HepG2 (cell line): Measurements from ENCODE around the gene ENTPD5. TPM values are rescaled to one million over a fixed set of nuclear protein-coding genes. Genes with fewer than 3 reads are reported as not detected.

ENCODE experiments used
- ATAC-seq: fragments of 200-7000 bp; cut with Tn5 transposase; 3 replicates; pipeline ENCODE4 v1.9.1; 2020; ENCODE audit warnings: mild to moderate bottlenecking, moderate library complexity
- BruUV-seq: library from RNA; stranded (reverse); fragments of 400-500 nt; replicated peaks from 2 replicates; lab custom pipeline; 2021; lab: Mats Ljungman, UMichigan
- CTCF ChIA-PET: fragments of 300-600 bp; formaldehyde crosslinking; extraction: SDS; loops from one replicate; lab custom pipeline; 2021; ENCODE audit warnings: low total read pairs, inconsistent platforms, low intra/inter-chr PET ratio; lab: Yijun Ruan, JAX
- POLR2A ChIA-PET: fragments of 350-600 bp; sonication (Branson Sonifier 250); formaldehyde crosslinking; loops from one replicate; lab custom pipeline; 2020; ENCODE audit warnings: antibody characterized with exemption, inconsistent platforms; lab: Yijun Ruan, JAX
- DNase-seq: peaks from one replicate; pipeline ENCODE4 v3.0.0-alpha.2; 2015; ENCODE audit warnings: low spot score
- FAIRE-seq: peaks from 3 replicates; lab custom pipeline; 2011; peaks lifted over from hg19 to GRCh38; lab: Jason Lieb, UNC
- H2AFZ ChIP-seq: one replicate; pipeline ENCODE4 v1.6.1; 2011; ENCODE audit warnings: low read length, inconsistent platforms
- H3K27ac ChIP-seq: fragments of 300-600 bp; 3 replicates; pipeline ENCODE4 v1.8.0; 2011; ENCODE audit warnings: mixed run types, mild to moderate bottlenecking, mixed read lengths, low read length, inconsistent platforms; ENCODE audit not compliant: insufficient read depth; ENCODE audit errors: extremely low read length
- H3K27me3 ChIP-seq, 2 experiments: fragments of 200-600 bp in 1 of 2; 2 replicates in 1 of 2; 3 replicates in 1 of 2; pipeline versions ENCODE4 v1.6.0 to v1.8.0; 2011; ENCODE audit warnings: low read length in 2 of 2, mild to moderate bottlenecking in 2 of 2, moderate library complexity in 2 of 2, inconsistent platforms in 1 of 2; ENCODE audit not compliant: insufficient read depth in 2 of 2, control insufficient read depth in 1 of 2
- H3K36me3 ChIP-seq, 2 experiments: fragments of 200-600 bp in 1 of 2; replicated peaks in 1 of 2; 2 replicates in 1 of 2; 3 replicates in 1 of 2; pipeline versions ENCODE4 v1.5.1 to v1.8.0; 2011; ENCODE audit warnings: low read length in 2 of 2, inconsistent platforms in 1 of 2; ENCODE audit not compliant: insufficient read depth in 2 of 2, control insufficient read depth in 1 of 2
- H3K4me1 ChIP-seq: 2 replicates; pipeline ENCODE4 v1.5.1; 2012; ENCODE audit warnings: low read length, inconsistent platforms; ENCODE audit not compliant: insufficient read depth
- H3K4me2 ChIP-seq: 2 replicates; pipeline ENCODE4 v1.6.0; 2011; ENCODE audit warnings: low read depth, low read length, inconsistent platforms
- H3K4me3 ChIP-seq, 3 experiments: fragments of 200-600 bp in 1 of 3; sonication (generic), shearing (Covaris generic) in 1 of 3; replicated peaks in 1 of 3; 2 replicates each; pipeline ENCODE4 v1.5.1; 2011 to 2016; ENCODE audit warnings: low read length in 3 of 3, inconsistent platforms in 2 of 3, low read depth in 2 of 3, mild to moderate bottlenecking in 2 of 3, control low read depth in 1 of 3, mixed read lengths in 1 of 3; ENCODE audit not compliant: insufficient read depth in 1 of 3
- H3K79me2 ChIP-seq: one replicate; pipeline ENCODE4 v1.6.1; 2011; ENCODE audit warnings: low read length, inconsistent platforms; ENCODE audit not compliant: insufficient read depth
- H3K9ac ChIP-seq: 2 replicates; pipeline ENCODE4 v1.6.0; 2011; ENCODE audit warnings: mild to moderate bottlenecking, low read depth, low read length, inconsistent platforms; ENCODE audit not compliant: insufficient read depth
- H3K9me3 ChIP-seq: 2 replicates; pipeline ENCODE4 v1.5.1; 2012; ENCODE audit warnings: mild to moderate bottlenecking, low read length
- H4K20me1 ChIP-seq: 2 replicates; pipeline ENCODE4 v1.6.0; 2011; ENCODE audit warnings: inconsistent platforms, mild to moderate bottlenecking, low read length, moderate library complexity; ENCODE audit not compliant: insufficient read depth
- BHLHE40 ChIP-seq: IDR thresholded peaks from 2 replicates; pipeline ENCODE4 v1.6.1; 2011; ENCODE audit warnings: low read length, improper control_type of control experiment
- HMGA1 ChIP-seq: sonication (generic); formaldehyde crosslinking; conservative IDR thresholded peaks from 2 replicates; pipeline ENCODE4 v1.4.0; 2020; ENCODE audit warnings: missing genetic modification reagents
- HNRNPK ChIP-seq: fragments of 200-400 bp; formaldehyde crosslinking; IDR thresholded peaks from 2 replicates; pipeline ENCODE4 v1.6.1; 2018; ENCODE audit warnings: low read length, low read depth, moderate library complexity, mild to moderate bottlenecking; ENCODE audit not compliant: poor library complexity, severe bottlenecking
- IKZF4 ChIP-seq: sonication (generic); formaldehyde crosslinking; IDR thresholded peaks from 2 replicates; pipeline ENCODE4 v1.5.1; 2020; ENCODE audit warnings: borderline replicate concordance, mild to moderate bottlenecking, low read depth, missing genetic modification reagents; ENCODE audit errors: not compliant biosample characterization
- RBM22 ChIP-seq: fragments of 200-400 bp; formaldehyde crosslinking; optimal IDR thresholded peaks from 2 replicates; pipeline ENCODE3; 2017; ENCODE audit warnings: mild to moderate bottlenecking, low read length, moderate library complexity
- REL ChIP-seq: sonication (generic); formaldehyde crosslinking; conservative IDR thresholded peaks from 2 replicates; pipeline ENCODE4 v1.8.0; 2022; ENCODE audit warnings: mild to moderate bottlenecking, missing genetic modification reagents, moderate library complexity
- SMAD1 ChIP-seq: sonication (generic); formaldehyde crosslinking; IDR thresholded peaks from 2 replicates; pipeline ENCODE4 v1.4.0; 2020; ENCODE audit warnings: missing genetic modification reagents, low read depth, mild to moderate bottlenecking, borderline replicate concordance
- SOX6 ChIP-seq, 2 experiments: fragments of 450-650 bp in 1 of 2; sonication (generic) in 1 of 2; formaldehyde crosslinking in 1 of 2; IDR thresholded peaks; 2 replicates each; pipeline versions ENCODE4 v1.4.0 to v1.6.1; 2017 to 2020; ENCODE audit warnings: antibody characterized with exemption in 1 of 2, mild to moderate bottlenecking in 1 of 2, missing genetic modification reagents in 1 of 2
- STAG1 ChIP-seq: sonication (generic); formaldehyde crosslinking; IDR thresholded peaks from 2 replicates; pipeline ENCODE4 v1.4.0; 2020; ENCODE audit warnings: missing genetic modification reagents
- SYNCRIP ChIP-seq: fragments of 200-400 bp; formaldehyde crosslinking; IDR thresholded peaks from 2 replicates; pipeline ENCODE4 v1.6.1; 2018; ENCODE audit warnings: mild to moderate bottlenecking, low read depth, low read length; ENCODE audit not compliant: insufficient read depth
- ZIK1 ChIP-seq: sonication (generic); formaldehyde crosslinking; IDR thresholded peaks from 2 replicates; pipeline ENCODE4 v1.5.0; 2020; ENCODE audit warnings: mild to moderate bottlenecking, low read depth, missing genetic modification reagents, borderline replicate concordance
- ZNF280B ChIP-seq: sonication (generic); formaldehyde crosslinking; IDR thresholded peaks from 2 replicates; pipeline ENCODE4 v1.5.0; 2020; ENCODE audit warnings: missing genetic modification reagents, mild to moderate bottlenecking, borderline replicate concordance
- ZNF564 ChIP-seq: sonication (generic); formaldehyde crosslinking; IDR thresholded peaks from 2 replicates; pipeline ENCODE4 v1.8.1; 2023; ENCODE audit warnings: mild to moderate bottlenecking, missing genetic modification reagents
- ZSCAN29 ChIP-seq: sonication (generic); formaldehyde crosslinking; conservative IDR thresholded peaks from 2 replicates; pipeline ENCODE4 v1.4.0; 2020; ENCODE audit warnings: mild to moderate bottlenecking, missing genetic modification reagents
- WGBS: methylation state at CpG from one replicate; pipeline ENCODE4 v1.1.6; 2017; ENCODE audit warnings: low lambda C conversion rate; 5-methylcytosine and 5-hydroxymethylcytosine counted together
- in situ Hi-C: cut with HindIII; loops from 2 replicates; pipeline ENCODE4 v1.10.0; 2017; ENCODE audit warnings: low pct_unique_long_range_greater_than_20kb; ENCODE audit not compliant: extremely low pct_ligation_motif_present
- intact Hi-C: fragments of 100-400 bp; cut with micrococcal nuclease; formaldehyde crosslinking; loops from one replicate; pipeline ENCODE4 v1.10.0; 2022; ENCODE audit not compliant: unreplicated experiment
- polyA plus RNA-seq, 8 experiments: library from polyadenylated mRNA; depleted of rRNA in 3 of 8; stranded (reverse) in 7 of 8; unstranded in 1 of 8; fragments of >200 nt; fragmentation: Illumina TruSeq in 4 of 8; extraction: Trizol in 4 of 8; gene quantifications; 2 replicates each; pipeline versions ENCODE4 v1.2.1 to v1.2.3, GENCODE V29; 2011 to 2016; ENCODE audit warnings: low read depth in 4 of 8, missing spikeins in 1 of 8, mixed read lengths in 1 of 8; ENCODE audit not compliant: insufficient read depth in 1 of 8
- total RNA-seq, 5 experiments: library from RNA; depleted of rRNA; stranded (reverse); fragments of >200 nt; fragmentation: Illumina TruSeq; extraction: Trizol; gene quantifications; 2 replicates each; pipeline ENCODE4 v1.2.3, GENCODE V29; 2016; ENCODE audit warnings: low read depth in 1 of 5
- TF ChIP-seq, protein P1 (sequence below): sonication (generic); formaldehyde crosslinking; IDR thresholded peaks from 2 replicates; pipeline ENCODE4 v1.5.0; 2020; ENCODE audit warnings: missing genetic modification reagents
- TF ChIP-seq, protein P2 (sequence below): sonication (generic); formaldehyde crosslinking; IDR thresholded peaks from 2 replicates; pipeline ENCODE4 v1.4.0; 2020; ENCODE audit warnings: missing genetic modification reagents, borderline replicate concordance
- TF ChIP-seq, protein P3 (sequence below): fragments of 450-650 bp; IDR thresholded peaks from 2 replicates; pipeline ENCODE4 v1.6.1; 2017

ENTPD5 gene
- total and polyA plus RNA-seq, 2 of the 13 experiments (the other 11 are each of a cell fraction or from before 2014, with no cell fraction given) = 33.8 to 43.3 TPM

- Histone ChIP-seq H3K36me3 (peaks cover 3% of the 10 kb centered on the region in 2 experiments; a peak in 2 of 5 replicates), H3K27ac (peak overlapping the region; percentile 57), H3K27me3 (no peaks in the 10 kb centered on the region), H3K4me2 (no peak overlapping the region), H3K9ac (no peak overlapping the region), H4K20me1 (no peaks in the 10 kb centered on the region), H3K9me3 (no peaks in the 10 kb centered on the region), H2AFZ (no peak overlapping the region), H3K4me3 (no peak overlapping the region), H3K79me2 (peaks cover 19% of the 10 kb centered on the region), H3K4me1 (peaks cover 60% of the 10 kb centered on the region)
- WGBS = 76% methylated on average over 3 of the region's 3 CpGs
- ChIA-PET POLR2A (interaction anchor here (2.4 to 3.2 kb wide), 2 partner anchors 18 to 65 kb away, joined by 9 to 56 read pairs; partner anchors contain the start of genes COQ6 and FAM161B), CTCF (no interaction called here)
- no TSS peak for BruUV-seq
- intact Hi-C loops = no loop called here
- no peak for ATAC-seq
- no peak for DNase-seq
- FAIRE-seq = no peak
- in situ Hi-C loops = loop anchor here (5.0 kb wide), 1 partner anchor 63 kb away; the partner anchor contains the start of genes COQ6 and FAM161B
- TF ChIP-seq ZSCAN29 (CRISPR knock-in tag) = no peak
- TF ChIP-seq SOX6 (IDR thresholded peaks at IDR 0.05) = no peak
- no peak for TF ChIP-seq SOX6 (CRISPR knock-in tag; IDR thresholded peaks at IDR 0.05)
- no peak for TF ChIP-seq IKZF4
- TF ChIP-seq, protein P1, sequence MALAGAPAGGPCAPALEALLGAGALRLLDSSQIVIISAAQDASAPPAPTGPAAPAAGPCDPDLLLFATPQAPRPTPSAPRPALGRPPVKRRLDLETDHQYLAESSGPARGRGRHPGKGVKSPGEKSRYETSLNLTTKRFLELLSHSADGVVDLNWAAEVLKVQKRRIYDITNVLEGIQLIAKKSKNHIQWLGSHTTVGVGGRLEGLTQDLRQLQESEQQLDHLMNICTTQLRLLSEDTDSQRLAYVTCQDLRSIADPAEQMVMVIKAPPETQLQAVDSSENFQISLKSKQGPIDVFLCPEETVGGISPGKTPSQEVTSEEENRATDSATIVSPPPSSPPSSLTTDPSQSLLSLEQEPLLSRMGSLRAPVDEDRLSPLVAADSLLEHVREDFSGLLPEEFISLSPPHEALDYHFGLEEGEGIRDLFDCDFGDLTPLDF = no peak
- no peak for TF ChIP-seq STAG1
- TF ChIP-seq ZIK1 (CRISPR knock-in tag) = no peak
- no peak for TF ChIP-seq SMAD1 (CRISPR knock-in tag)
- no peak for TF ChIP-seq BHLHE40
- TF ChIP-seq ZNF564 (CRISPR knock-in tag) = no peak
- no peak for TF ChIP-seq REL
- no peak for TF ChIP-seq ZNF280B (CRISPR knock-in tag)
- TF ChIP-seq SYNCRIP = no peak
- TF ChIP-seq, protein P2, sequence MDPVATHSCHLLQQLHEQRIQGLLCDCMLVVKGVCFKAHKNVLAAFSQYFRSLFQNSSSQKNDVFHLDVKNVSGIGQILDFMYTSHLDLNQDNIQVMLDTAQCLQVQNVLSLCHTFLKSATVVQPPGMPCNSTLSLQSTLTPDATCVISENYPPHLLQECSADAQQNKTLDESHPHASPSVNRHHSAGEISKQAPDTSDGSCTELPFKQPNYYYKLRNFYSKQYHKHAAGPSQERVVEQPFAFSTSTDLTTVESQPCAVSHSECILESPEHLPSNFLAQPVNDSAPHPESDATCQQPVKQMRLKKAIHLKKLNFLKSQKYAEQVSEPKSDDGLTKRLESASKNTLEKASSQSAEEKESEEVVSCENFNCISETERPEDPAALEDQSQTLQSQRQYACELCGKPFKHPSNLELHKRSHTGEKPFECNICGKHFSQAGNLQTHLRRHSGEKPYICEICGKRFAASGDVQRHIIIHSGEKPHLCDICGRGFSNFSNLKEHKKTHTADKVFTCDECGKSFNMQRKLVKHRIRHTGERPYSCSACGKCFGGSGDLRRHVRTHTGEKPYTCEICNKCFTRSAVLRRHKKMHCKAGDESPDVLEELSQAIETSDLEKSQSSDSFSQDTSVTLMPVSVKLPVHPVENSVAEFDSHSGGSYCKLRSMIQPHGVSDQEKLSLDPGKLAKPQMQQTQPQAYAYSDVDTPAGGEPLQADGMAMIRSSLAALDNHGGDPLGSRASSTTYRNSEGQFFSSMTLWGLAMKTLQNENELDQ (CRISPR knock-in tag) = no peak
- TF ChIP-seq, protein P3, sequence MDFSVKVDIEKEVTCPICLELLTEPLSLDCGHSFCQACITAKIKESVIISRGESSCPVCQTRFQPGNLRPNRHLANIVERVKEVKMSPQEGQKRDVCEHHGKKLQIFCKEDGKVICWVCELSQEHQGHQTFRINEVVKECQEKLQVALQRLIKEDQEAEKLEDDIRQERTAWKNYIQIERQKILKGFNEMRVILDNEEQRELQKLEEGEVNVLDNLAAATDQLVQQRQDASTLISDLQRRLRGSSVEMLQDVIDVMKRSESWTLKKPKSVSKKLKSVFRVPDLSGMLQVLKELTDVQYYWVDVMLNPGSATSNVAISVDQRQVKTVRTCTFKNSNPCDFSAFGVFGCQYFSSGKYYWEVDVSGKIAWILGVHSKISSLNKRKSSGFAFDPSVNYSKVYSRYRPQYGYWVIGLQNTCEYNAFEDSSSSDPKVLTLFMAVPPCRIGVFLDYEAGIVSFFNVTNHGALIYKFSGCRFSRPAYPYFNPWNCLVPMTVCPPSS = no peak
- TF ChIP-seq RBM22 = no peak
- no peak for TF ChIP-seq HNRNPK
- TF ChIP-seq HMGA1 (CRISPR knock-in tag) = no peak
Measured at GRCh38 chr14:74015176-74015575, 3.9 kb downstream of the ENTPD5 start.
